ENCODE results near the gene CRACR2A. TPM values are rescaled to one million over a fixed set of nuclear protein-coding genes. Genes with fewer than 3 reads are reported as not detected.

Gene CRACR2A
- total RNA-seq, 1 experiment from 2014 or later, result 0.92 TPM

DNA sequence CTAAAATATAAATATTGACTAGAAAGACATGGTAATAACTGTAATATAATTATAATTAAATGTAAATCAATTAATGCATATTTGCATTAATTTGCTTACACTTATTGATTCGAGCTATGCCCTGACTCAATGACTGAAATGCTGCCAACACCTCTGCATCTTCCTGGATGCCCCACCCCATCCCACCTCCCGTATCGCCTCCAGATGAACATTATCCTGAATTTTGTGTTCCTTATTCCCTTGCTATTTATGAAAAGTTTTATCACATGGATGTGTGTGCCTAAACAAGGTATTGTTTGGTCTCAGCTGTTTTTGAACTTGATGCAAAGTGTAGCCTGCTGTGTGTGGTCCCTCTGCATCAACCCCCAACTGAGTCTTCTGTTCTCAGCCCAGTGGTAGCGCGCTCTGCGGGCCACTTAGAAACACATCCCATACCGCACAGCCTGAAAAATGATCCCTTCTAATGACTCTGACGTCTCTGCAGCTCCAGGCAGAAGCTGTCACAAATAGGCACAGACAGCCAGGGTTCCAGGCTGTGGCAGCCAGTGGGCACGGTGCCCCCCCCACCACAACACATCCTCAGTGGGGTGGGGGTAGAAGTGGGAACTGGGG lies 165.4 kb downstream of the CRACR2A start:
- ATAC-seq, result no peak
- no peak for DNase-seq (ENCODE audit: low read depth, low spot score)
- Histone ChIP-seq H3K4me3 (ENCODE audit: low read depth in 2 of 2, low read length in 2 of 2) (no peak overlapping the region), H3K27me3 (ENCODE audit: control insufficient read depth, insufficient read depth, low read length) (no peaks in the 10 kb centered on the region), H3K36me3 (ENCODE audit: control insufficient read depth, insufficient read depth, low read length) (no peaks in the 10 kb centered on the region), H3K4me1 (ENCODE audit: control insufficient read depth, insufficient read depth, low read length) (no peaks in the 10 kb centered on the region), H3K9me3 (ENCODE audit: control insufficient read depth, insufficient read depth, low read depth, low read length) (no peaks in the 10 kb centered on the region), H3K27ac (ENCODE audit: low read length) (no peak overlapping the region)
- BruUV-seq (replicated peaks), result no TSS peak
- no peak for TF ChIP-seq SIN3A (IDR thresholded peaks at IDR 0.05; ENCODE audit: borderline replicate concordance, insufficient read depth, low read depth, low read length)
- no peak for TF ChIP-seq POLR2AphosphoS5 (IDR thresholded peaks at IDR 0.05; ENCODE audit: low read depth, low read length)
- ChIA-PET POLR2A (no interaction called here), CTCF (no interaction called here)
- in situ Hi-C loops (cut with HindIII; ENCODE audit: low pct_unique_long_range_greater_than_20kb, low sequenced_read_pairs) (no loop called here), intact Hi-C loops (cut with micrococcal nuclease; ENCODE audit: unreplicated experiment) (no loop called here)

DNA sequence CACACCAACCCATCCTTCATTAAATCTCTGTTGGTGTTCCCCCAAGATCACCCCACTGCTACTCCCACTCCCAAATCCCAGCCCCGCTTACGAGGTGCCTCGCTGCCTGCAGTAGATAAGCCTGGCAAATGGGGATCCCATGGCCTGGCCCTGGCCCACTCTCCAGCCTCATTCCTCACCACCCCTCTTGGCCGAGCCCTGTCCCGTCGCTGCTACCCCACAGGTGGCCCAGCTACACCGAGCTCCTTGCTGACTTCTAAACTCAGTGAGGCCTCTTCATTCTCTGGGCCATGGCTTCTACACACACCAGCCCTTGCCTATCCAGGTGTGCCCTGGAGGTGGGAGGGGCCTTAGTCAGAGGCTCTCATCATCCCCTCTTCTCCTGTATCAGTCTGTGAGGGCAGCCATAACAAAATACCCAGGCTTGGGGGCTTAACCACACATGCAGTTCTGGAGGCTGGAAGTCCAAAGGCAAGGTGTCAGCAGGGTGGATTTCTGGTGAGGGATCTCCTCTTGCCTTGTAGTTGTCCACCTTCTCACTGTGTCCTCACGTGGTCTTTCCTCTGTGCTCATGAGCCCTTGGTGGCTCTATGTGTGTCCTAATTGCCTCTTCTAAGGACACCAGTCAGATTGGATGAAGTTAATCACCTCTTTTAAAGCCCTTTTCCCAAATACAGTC lies 169.1 kb downstream of the CRACR2A start:
- no peaks in the 10 kb centered on the region for H3K4me1 ChIP-seq (ENCODE audit: control insufficient read depth, insufficient read depth, low read length)
- TF ChIP-seq POLR2AphosphoS5 (IDR thresholded peaks at IDR 0.05; ENCODE audit: low read depth, low read length) (no peak), SIN3A (IDR thresholded peaks at IDR 0.05; ENCODE audit: borderline replicate concordance, insufficient read depth, low read depth, low read length) (no peak)
- H3K27me3 ChIP-seq (ENCODE audit: control insufficient read depth, insufficient read depth, low read length), result no peaks in the 10 kb centered on the region
- POLR2A ChIA-PET, result no interaction called here
- CTCF ChIA-PET, result no interaction called here
- DNase-seq (ENCODE audit: low read depth, low spot score) (no peak), ATAC-seq (no peak)
- in situ Hi-C loops (cut with HindIII; ENCODE audit: low pct_unique_long_range_greater_than_20kb, low sequenced_read_pairs) (no loop called here), intact Hi-C loops (cut with micrococcal nuclease; ENCODE audit: unreplicated experiment) (no loop called here)
- no peaks in the 10 kb centered on the region for H3K9me3 ChIP-seq (ENCODE audit: control insufficient read depth, insufficient read depth, low read depth, low read length)
- H3K27ac ChIP-seq (ENCODE audit: low read length), result no peak overlapping the region
- BruUV-seq (replicated peaks), result no TSS peak
- no peak overlapping the region for H3K4me3 ChIP-seq (ENCODE audit: low read depth in 2 of 2, low read length in 2 of 2)
- no peaks in the 10 kb centered on the region for H3K36me3 ChIP-seq (ENCODE audit: control insufficient read depth, insufficient read depth, low read length)

DNA sequence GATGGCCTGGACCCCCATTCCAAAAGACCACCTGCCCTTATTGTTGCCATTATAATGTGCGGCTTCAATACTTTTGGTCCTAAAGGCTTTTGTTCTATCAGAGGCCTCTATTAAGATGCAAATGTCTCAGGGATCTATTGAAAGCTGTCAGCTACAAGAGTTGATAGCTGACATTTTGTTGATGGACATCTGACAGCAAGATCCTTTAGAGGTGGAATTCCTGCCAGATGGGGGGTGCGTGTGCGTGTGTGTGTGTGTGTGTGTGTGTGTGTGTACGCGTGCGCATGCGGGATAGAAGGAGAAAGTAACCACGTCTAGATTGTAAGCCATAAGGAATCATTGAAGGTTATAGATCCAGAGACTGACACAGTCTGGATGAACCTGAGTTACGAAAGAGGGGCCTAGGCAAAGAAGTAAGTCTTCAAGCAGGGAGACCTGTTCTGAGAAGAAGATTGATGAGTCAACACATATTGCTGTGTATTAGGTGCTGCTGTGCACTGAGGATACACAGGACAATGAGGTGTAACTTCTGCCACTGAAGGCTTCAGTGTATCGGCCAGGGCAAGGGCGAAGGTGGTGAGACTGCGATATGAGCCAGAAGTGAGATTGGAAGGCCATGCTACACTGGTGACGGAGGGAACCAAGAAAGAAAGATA lies 172.7 kb downstream of the CRACR2A start:
- BruUV-seq (replicated peaks), result no TSS peak
- Histone ChIP-seq H3K9me3 (ENCODE audit: control insufficient read depth, insufficient read depth, low read depth, low read length) (no peaks in the 10 kb centered on the region), H3K27me3 (ENCODE audit: control insufficient read depth, insufficient read depth, low read length) (no peaks in the 10 kb centered on the region), H3K36me3 (ENCODE audit: control insufficient read depth, insufficient read depth, low read length) (no peaks in the 10 kb centered on the region), H3K4me3 (ENCODE audit: low read depth in 2 of 2, low read length in 2 of 2) (no peak overlapping the region), H3K27ac (ENCODE audit: low read length) (no peak overlapping the region), H3K4me1 (ENCODE audit: control insufficient read depth, insufficient read depth, low read length) (no peaks in the 10 kb centered on the region)
- TF ChIP-seq, protein P1, sequence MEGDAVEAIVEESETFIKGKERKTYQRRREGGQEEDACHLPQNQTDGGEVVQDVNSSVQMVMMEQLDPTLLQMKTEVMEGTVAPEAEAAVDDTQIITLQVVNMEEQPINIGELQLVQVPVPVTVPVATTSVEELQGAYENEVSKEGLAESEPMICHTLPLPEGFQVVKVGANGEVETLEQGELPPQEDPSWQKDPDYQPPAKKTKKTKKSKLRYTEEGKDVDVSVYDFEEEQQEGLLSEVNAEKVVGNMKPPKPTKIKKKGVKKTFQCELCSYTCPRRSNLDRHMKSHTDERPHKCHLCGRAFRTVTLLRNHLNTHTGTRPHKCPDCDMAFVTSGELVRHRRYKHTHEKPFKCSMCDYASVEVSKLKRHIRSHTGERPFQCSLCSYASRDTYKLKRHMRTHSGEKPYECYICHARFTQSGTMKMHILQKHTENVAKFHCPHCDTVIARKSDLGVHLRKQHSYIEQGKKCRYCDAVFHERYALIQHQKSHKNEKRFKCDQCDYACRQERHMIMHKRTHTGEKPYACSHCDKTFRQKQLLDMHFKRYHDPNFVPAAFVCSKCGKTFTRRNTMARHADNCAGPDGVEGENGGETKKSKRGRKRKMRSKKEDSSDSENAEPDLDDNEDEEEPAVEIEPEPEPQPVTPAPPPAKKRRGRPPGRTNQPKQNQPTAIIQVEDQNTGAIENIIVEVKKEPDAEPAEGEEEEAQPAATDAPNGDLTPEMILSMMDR (IDR thresholded peaks at IDR 0.05), result no peak
- no peak for DNase-seq (ENCODE audit: low read depth, low spot score)
- intact Hi-C loops (cut with micrococcal nuclease; ENCODE audit: unreplicated experiment) (no loop called here), in situ Hi-C loops (cut with HindIII; ENCODE audit: low pct_unique_long_range_greater_than_20kb, low sequenced_read_pairs) (no loop called here)
- ChIA-PET CTCF (no interaction called here), POLR2A (no interaction called here)
- no peak for ATAC-seq

DNA sequence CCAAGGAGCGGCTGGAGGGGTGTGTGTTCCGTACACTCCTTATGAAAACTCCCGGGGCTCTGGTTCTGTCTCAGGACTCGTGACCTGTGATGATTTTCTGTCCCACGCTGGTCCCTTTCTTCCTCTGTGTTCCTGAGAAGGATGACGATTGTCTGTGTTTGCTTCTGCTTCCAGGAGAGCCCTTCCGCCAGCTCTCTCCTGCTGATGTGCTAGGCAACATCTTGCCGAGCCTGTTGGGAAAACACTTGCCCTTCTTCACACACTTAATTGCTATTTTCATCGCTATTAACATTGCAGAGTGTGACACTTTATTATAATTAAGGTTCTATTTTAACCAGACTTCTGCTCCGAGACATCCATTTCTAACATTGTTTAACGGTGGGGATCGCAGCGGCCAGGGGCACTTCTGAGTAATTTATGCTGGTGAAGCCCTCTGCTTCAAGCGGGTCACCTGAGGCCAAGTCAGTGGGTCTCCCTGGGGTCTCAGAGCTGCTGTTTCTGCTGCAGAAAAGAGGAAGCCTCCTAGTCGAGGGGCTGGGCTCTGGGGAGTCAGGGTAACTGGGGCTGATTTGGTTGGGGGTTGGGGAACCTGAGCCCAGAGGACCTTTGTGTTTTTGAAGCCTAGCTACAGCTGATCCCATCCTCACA lies 173.3 kb downstream of the CRACR2A start:
- BruUV-seq (replicated peaks), result no TSS peak
- CTCF ChIA-PET, result no interaction called here
- DNase-seq (ENCODE audit: low read depth, low spot score), result no peak
- intact Hi-C loops (cut with micrococcal nuclease; ENCODE audit: unreplicated experiment), result no loop called here
- ATAC-seq, result no peak
- Histone ChIP-seq H3K4me1 (ENCODE audit: control insufficient read depth, insufficient read depth, low read length) (no peaks in the 10 kb centered on the region), H3K27me3 (ENCODE audit: control insufficient read depth, insufficient read depth, low read length) (no peaks in the 10 kb centered on the region), H3K36me3 (ENCODE audit: control insufficient read depth, insufficient read depth, low read length) (no peaks in the 10 kb centered on the region), H3K27ac (ENCODE audit: low read length) (no peak overlapping the region), H3K4me3 (ENCODE audit: low read depth in 2 of 2, low read length in 2 of 2) (no peak overlapping the region), H3K9me3 (ENCODE audit: control insufficient read depth, insufficient read depth, low read depth, low read length) (no peaks in the 10 kb centered on the region)
- TF ChIP-seq, protein P1 (IDR thresholded peaks at IDR 0.05), result no peak
- TF ChIP-seq TCF7L2 (IDR thresholded peaks at IDR 0.05; ENCODE audit: low read depth, low read length) (no peak), SIN3A (IDR thresholded peaks at IDR 0.05; ENCODE audit: borderline replicate concordance, insufficient read depth, low read depth, low read length) (no peak), POLR2AphosphoS5 (IDR thresholded peaks at IDR 0.05; ENCODE audit: low read depth, low read length) (no peak)
- TF ChIP-seq, protein P2, sequence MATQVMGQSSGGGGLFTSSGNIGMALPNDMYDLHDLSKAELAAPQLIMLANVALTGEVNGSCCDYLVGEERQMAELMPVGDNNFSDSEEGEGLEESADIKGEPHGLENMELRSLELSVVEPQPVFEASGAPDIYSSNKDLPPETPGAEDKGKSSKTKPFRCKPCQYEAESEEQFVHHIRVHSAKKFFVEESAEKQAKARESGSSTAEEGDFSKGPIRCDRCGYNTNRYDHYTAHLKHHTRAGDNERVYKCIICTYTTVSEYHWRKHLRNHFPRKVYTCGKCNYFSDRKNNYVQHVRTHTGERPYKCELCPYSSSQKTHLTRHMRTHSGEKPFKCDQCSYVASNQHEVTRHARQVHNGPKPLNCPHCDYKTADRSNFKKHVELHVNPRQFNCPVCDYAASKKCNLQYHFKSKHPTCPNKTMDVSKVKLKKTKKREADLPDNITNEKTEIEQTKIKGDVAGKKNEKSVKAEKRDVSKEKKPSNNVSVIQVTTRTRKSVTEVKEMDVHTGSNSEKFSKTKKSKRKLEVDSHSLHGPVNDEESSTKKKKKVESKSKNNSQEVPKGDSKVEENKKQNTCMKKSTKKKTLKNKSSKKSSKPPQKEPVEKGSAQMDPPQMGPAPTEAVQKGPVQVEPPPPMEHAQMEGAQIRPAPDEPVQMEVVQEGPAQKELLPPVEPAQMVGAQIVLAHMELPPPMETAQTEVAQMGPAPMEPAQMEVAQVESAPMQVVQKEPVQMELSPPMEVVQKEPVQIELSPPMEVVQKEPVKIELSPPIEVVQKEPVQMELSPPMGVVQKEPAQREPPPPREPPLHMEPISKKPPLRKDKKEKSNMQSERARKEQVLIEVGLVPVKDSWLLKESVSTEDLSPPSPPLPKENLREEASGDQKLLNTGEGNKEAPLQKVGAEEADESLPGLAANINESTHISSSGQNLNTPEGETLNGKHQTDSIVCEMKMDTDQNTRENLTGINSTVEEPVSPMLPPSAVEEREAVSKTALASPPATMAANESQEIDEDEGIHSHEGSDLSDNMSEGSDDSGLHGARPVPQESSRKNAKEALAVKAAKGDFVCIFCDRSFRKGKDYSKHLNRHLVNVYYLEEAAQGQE (IDR thresholded peaks at IDR 0.05; ENCODE audit: insufficient read depth in 1 of 2, low read depth in 2 of 2, low read length in 1 of 2), result no peak
- POLR2A ChIA-PET, result no interaction called here
- in situ Hi-C loops (cut with HindIII; ENCODE audit: low pct_unique_long_range_greater_than_20kb, low sequenced_read_pairs), result no loop called here

Data from Panc1 (cell line).